Cardiac fibroblast (primary cell): Measurements from ENCODE around the gene COPG2.

Experiments used
- DNase-seq, 2 donors: peaks; one replicate each; pipeline versions ENCODE4 v3.0.0 to v3.0.0-alpha.2; 2010; ENCODE audit warnings: low read depth in 2 of 2
- H3K4me3 ChIP-seq, 2 donors: replicated peaks in 1 of 2; 1 replicate in 1 of 2; 2 replicates in 1 of 2; pipeline ENCODE4 v1.5.1; 2011; ENCODE audit warnings: low read depth in 2 of 2, low read length in 2 of 2, mild to moderate bottlenecking in 2 of 2, moderate library complexity in 1 of 2
- TF ChIP-seq, protein P1 (sequence below): IDR thresholded peaks from one replicate; pipeline ENCODE4 v1.5.1; 2011; ENCODE audit warnings: low read depth, mild to moderate bottlenecking, low read length, inconsistent platforms

COPG2 gene

DNA sequence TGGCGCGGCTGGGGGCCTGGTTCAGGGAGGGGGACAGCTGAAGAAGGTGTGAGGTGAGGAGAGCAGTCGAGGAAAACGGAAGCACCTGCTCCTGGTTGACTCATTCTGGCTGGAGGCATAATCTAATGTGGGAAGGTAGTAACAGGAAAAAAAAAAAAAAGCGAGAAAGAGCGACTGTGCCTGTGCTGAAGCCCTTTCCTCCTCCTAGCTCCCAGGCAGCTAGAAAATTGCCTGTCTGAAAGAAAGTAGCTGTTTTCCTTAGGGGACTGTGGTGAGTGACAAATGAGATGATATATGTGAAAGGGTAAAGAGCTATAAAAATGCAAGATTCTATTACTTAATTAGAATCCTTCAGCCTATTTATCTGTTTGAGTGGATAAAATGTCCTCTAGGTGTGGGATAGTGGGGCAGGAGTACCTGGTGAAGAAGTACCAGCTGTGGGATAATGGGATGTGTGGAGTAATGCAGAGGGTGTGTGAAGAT lies 181.6 kb downstream of the COPG2 start:
- no peak for DNase-seq
- no peak overlapping the region for H3K4me3 ChIP-seq
- TF ChIP-seq, protein P1, sequence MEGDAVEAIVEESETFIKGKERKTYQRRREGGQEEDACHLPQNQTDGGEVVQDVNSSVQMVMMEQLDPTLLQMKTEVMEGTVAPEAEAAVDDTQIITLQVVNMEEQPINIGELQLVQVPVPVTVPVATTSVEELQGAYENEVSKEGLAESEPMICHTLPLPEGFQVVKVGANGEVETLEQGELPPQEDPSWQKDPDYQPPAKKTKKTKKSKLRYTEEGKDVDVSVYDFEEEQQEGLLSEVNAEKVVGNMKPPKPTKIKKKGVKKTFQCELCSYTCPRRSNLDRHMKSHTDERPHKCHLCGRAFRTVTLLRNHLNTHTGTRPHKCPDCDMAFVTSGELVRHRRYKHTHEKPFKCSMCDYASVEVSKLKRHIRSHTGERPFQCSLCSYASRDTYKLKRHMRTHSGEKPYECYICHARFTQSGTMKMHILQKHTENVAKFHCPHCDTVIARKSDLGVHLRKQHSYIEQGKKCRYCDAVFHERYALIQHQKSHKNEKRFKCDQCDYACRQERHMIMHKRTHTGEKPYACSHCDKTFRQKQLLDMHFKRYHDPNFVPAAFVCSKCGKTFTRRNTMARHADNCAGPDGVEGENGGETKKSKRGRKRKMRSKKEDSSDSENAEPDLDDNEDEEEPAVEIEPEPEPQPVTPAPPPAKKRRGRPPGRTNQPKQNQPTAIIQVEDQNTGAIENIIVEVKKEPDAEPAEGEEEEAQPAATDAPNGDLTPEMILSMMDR, result no peak

DNA sequence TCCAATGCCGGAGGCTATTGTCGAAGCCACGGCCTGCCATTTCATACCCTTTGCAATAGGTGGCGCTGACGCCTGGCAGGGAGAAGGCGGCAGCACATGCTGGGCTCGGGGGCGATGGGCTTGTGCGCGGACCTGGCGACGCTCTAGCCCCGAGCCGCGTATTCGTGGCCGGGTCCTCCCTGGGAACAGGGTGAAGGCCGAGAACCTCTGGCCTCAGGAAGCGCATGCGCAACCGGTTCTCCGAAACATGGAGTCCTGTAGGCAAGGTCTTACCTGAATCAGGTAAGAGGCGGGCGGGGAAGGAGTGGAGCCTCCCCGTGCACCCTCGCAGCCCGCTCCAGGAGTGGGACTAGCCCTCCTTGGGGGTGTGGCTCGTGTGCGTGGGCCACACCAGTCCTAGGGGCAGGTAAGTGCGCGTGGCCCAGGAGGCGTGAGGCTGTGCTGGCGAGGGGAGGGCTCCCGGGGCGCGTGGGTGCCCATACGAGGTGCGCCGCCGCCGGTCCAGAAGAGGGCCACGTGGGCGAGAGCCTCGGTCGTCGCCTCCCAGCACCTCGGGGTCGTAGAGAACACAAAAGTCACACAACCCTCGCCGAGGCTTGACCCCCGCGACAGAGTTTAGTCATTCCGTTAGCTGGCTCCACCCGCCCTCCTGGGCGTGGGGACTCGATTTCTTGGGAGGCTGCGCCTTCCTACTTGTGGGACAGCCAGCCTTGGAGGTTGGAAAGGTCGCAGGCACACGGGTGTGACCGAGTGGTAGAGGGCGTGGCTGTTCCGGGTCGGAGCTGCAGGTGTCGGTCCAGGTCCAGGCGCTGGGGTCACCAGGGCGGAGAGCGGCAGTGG lies 182.2 kb downstream of the COPG2 start:
- peak overlapping the region; percentile 14 to 22 for H3K4me3 ChIP-seq
- TF ChIP-seq, protein P1, result peak; percentile 45
- peak in 1 of 2 donors; percentile 6 for DNase-seq

DNA sequence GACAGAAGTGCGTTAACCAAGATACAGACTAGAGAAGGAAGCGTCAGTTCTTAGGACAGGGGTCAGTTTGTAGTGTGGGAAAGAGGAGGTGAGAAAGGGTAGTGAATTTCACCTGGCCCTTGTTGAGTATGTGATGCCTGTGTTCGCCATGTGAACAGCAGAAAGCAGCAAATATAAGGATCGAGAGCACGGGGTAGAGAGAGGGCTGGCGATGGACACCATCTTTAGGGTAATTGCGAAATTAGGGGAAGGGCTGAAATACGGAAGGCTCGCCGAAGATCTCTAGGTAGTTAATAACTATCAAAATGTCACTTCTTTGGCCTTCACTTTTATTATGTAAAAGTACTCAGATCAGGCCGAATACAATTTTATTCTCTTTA lies 182.8 kb downstream of the COPG2 start:
- no peak overlapping the region for H3K4me3 ChIP-seq
- TF ChIP-seq, protein P1, result no peak
- no peak for DNase-seq

GRCh38 chr7:130483031-130483430 lies 185.5 kb downstream of the COPG2 start:
- DNase-seq, result no peak
- TF ChIP-seq, protein P1, result no peak
- no peak overlapping the region for H3K4me3 ChIP-seq

DNA sequence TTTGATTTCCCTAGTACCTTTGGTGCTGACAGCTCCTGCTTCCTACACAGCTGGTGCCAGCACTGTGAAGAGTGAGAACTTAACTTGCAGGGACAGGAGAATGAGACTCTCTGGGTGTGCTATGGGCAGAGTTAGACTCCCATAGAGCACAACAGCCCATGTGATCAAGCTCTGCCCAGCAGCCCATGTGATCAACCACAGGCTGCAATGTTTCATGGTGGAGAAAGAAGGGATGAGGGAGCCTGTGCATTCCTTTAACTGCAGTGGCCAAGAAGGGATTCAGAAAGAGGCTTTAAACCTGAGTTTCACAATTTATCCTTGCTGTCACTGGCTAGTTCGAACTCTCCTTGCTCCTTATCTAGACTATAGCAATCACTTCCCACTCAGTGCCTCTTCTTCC lies 186.7 kb downstream of the COPG2 start:
- TF ChIP-seq, protein P1, result no peak
- DNase-seq, result peak; percentile 25 to 81
- no peak overlapping the region for H3K4me3 ChIP-seq

DNA sequence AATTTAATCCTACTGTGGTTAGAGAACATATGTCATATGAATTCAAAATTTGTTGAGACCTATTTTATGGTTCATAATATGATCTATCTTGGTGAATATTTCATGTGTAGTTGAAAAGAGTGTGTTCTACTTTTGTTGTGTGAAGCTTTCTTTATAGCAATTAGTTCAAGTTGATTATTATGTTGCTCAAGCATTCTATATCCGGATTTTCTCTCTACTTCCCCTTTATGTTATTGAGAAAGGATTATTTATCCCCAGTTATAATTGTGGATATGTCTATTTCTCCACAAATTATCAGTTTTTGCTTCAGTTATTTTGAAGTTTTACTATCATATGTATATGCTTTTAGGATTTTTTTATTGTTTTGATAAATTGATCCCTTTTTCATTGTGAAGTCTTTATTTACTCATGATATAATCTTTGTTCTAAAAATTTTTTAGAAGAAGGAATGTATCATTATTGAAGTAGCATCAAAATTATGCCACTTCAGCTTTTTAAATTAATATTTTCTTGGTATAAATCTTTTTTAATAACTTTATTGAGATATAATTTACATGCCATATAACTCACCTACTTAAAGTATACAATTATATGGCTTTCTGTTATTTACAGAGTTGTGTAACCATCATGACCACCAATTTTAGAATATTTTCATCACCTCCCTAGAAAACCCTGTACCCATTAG lies 188.7 kb downstream of the COPG2 start:
- H3K4me3 ChIP-seq, result no peak overlapping the region
- DNase-seq, result no peak
- TF ChIP-seq, protein P1, result no peak
